Measurements from ENCODE around the gene SSBP2.
"Not testable (repeated sequence)": the region's sequence is repeated elsewhere in the genome, so short reads cannot be mapped to it uniquely, and the experiment has no call there.

SSBP2 gene

DNA sequence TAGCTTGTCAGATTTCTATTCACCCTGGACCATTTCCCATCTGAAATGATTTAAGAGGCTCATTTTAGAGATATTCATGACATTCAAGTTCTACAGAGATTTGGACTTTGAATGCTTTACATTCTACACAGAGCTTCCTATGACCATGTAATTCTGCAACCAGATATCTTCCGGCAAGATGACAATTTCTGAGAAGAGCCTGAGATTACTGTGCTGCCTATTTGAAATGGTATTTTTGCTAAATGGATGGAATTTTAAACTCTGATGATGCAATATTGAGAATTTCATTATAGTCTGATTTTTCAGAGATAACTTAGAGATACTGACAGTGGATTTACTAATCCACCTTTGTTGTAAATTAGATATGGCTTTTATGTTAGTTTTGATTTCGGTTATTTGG is 341.0 kb downstream of the SSBP2 start:
- H3K27ac Mint-ChIP-seq, result no peak overlapping the region
- H3K27me3 Mint-ChIP-seq (ENCODE audit: low read depth, poor library complexity), result no peaks in the 10 kb centered on the region
- TF ChIP-seq, protein P1, sequence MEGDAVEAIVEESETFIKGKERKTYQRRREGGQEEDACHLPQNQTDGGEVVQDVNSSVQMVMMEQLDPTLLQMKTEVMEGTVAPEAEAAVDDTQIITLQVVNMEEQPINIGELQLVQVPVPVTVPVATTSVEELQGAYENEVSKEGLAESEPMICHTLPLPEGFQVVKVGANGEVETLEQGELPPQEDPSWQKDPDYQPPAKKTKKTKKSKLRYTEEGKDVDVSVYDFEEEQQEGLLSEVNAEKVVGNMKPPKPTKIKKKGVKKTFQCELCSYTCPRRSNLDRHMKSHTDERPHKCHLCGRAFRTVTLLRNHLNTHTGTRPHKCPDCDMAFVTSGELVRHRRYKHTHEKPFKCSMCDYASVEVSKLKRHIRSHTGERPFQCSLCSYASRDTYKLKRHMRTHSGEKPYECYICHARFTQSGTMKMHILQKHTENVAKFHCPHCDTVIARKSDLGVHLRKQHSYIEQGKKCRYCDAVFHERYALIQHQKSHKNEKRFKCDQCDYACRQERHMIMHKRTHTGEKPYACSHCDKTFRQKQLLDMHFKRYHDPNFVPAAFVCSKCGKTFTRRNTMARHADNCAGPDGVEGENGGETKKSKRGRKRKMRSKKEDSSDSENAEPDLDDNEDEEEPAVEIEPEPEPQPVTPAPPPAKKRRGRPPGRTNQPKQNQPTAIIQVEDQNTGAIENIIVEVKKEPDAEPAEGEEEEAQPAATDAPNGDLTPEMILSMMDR (IDR thresholded peaks at IDR 0.05), result no peak
- no peaks in the 10 kb centered on the region for H3K36me3 Mint-ChIP-seq (ENCODE audit: low read depth)
- no peaks in the 10 kb centered on the region for H3K4me1 Mint-ChIP-seq
- DNase-seq, result no peak
- no peaks in the 10 kb centered on the region for H3K9me3 Mint-ChIP-seq
- no peak overlapping the region for H3K4me3 Mint-ChIP-seq

DNA sequence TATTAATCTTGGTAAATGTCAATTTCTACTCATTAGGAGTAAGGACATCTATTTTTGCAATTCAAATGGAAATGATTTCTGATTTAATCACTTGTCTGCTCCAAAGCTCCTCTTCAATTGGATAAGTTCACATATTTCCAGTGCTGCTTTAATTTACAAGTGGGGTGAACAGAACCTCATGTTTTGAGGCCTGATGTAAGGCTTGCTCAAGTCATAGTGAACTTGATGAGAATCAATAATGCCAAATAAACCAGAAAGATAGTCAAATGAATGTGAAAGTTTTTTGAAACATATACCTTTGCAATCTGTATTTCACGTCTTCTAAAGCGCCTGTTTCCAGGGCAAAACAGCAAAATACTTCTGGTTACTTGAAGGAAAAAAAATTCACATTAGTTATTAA is 341.5 kb downstream of the SSBP2 start:
- no peaks in the 10 kb centered on the region for H3K4me1 Mint-ChIP-seq
- H3K27me3 Mint-ChIP-seq (ENCODE audit: low read depth, poor library complexity), result no peaks in the 10 kb centered on the region
- no peak overlapping the region for H3K27ac Mint-ChIP-seq
- H3K36me3 Mint-ChIP-seq (ENCODE audit: low read depth), result no peaks in the 10 kb centered on the region
- H3K4me3 Mint-ChIP-seq, result no peak overlapping the region
- TF ChIP-seq, protein P1 (IDR thresholded peaks at IDR 0.05), result no peak
- no peaks in the 10 kb centered on the region for H3K9me3 Mint-ChIP-seq
- DNase-seq, result no peak

DNA sequence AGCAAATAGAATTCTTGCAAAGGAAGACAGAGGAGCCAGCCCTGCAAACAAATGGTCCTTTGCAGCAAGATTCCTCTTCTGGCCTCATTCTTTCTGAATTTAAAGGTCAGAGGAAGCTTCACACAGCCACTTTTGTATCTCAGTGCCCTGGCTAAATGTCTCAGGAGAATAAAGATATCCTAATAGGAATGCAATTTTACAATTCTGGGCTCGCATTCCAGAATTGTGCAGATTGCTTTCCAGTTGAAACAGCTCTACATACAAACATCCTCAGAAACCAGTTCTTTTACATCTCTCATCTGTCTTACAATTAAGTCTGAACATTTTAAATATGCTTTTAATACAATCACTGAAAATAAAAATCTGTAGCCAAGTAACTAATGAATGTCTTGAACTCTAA is 342.4 kb downstream of the SSBP2 start:
- DNase-seq, result no peak
- H3K36me3 Mint-ChIP-seq (ENCODE audit: low read depth), result no peaks in the 10 kb centered on the region
- H3K27ac Mint-ChIP-seq, result no peak overlapping the region
- H3K9me3 Mint-ChIP-seq, result no peaks in the 10 kb centered on the region
- no peaks in the 10 kb centered on the region for H3K4me1 Mint-ChIP-seq
- TF ChIP-seq, protein P1 (IDR thresholded peaks at IDR 0.05), result no peak
- H3K27me3 Mint-ChIP-seq (ENCODE audit: low read depth, poor library complexity), result no peaks in the 10 kb centered on the region
- H3K4me3 Mint-ChIP-seq, result no peak overlapping the region

DNA sequence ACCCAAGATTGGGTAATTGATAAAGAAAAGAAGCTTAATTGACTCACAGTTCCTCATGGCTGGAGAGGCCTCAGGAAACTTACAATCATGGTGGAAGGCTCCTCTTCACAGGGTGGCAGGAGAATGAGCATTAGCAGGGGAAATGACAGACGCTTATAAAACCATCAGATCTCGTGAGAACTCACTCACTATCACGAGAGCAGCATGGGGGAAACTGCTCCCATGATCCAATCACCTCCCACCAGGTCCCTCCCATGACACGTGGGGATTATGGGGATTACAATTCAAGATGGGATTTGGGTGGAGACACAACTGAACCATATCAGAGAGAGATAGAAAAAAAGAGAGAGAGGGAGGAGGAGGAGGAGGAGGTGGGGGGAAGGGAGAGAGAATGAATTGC is 343.1 kb downstream of the SSBP2 start:
- H3K27me3 Mint-ChIP-seq (ENCODE audit: low read depth, poor library complexity); H3K4me3 Mint-ChIP-seq; DNase-seq; H3K36me3 Mint-ChIP-seq (ENCODE audit: low read depth); H3K9me3 Mint-ChIP-seq; H3K4me1 Mint-ChIP-seq: not testable (repeated sequence)
- peak overlapping the region; percentile 77 for H3K27ac Mint-ChIP-seq

DNA sequence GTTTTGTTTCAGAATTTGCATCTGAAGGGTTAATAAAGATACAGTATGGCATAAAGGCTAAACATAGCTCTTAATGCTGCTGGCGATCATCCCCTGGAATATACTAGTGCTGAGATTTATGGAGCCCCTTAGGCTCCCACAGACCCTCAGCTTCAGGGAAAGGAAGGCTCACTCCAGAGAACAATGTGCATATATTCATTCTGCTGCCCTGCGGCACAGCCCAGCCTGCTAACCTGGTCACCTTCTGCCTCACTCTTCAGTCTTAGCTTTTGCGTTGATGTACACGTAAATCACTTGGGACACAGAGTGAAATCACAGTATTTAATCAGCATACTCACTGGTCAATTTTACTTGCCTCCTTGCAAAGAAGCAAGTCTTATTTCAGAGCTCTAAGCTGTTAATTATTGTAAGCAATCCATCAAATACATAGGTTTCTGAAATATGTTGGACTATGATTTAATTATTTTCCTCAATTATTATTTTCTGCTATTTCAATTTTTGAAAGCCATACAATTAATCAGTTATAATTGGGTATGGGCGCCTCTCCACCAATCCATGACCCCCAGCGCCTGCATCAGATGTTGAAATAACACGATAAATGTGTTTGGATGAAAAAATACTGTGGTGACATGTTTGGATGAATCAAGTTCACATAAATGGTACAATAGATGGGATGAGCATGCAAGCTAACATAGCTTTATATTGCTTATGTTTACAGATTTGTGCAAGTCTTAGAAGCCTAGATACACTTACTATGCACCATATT is 345.6 kb downstream of the SSBP2 start:
- Mint-ChIP-seq H3K4me3 (no peak overlapping the region), H3K36me3 (ENCODE audit: low read depth) (no peaks in the 10 kb centered on the region), H3K9me3 (no peaks in the 10 kb centered on the region), H3K27ac (no peak overlapping the region), H3K27me3 (ENCODE audit: low read depth, poor library complexity) (no peaks in the 10 kb centered on the region), H3K4me1 (no peaks in the 10 kb centered on the region)
- TF ChIP-seq, protein P1 (IDR thresholded peaks at IDR 0.05), result no peak
- DNase-seq, result no peak

DNA sequence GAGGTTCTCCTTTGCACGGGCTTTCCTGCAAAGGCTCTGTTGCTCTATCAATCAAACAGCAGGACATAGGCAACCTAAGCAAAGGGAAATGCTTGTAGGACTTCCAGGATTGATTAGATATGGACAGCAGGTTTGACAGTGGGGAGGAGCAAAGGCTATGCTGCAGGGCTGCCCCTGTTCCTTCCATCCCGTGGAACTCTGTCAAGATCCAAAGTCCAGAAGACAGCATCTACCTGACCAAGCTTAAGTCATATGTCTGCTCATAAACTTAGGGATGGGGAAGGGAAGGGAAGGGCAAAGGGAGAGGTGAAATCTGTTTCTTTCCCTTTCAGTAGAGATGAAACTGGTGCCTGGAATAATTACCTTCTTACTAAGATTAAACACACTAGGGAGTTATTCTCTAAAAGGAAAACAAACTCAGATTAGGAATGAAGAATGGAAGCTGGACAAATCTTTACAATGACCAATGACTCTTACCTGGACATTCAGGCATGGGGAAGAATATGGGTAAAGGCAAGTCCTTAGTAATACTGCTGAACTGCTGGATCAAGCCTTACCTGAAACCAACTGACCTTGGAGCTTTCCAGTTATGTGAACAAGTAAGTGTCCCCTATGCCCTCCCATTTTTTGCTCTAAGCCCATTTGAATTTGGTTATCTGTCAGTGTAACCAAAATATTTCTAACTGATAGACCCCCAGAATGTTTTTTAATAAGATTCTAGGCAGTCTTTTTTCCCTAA is 348.5 kb downstream of the SSBP2 start:
- Mint-ChIP-seq H3K9me3 (no peaks in the 10 kb centered on the region), H3K4me3 (no peak overlapping the region), H3K27me3 (ENCODE audit: low read depth, poor library complexity) (no peaks in the 10 kb centered on the region), H3K27ac (no peak overlapping the region), H3K36me3 (ENCODE audit: low read depth) (no peaks in the 10 kb centered on the region), H3K4me1 (no peaks in the 10 kb centered on the region)
- DNase-seq, result no peak
- TF ChIP-seq, protein P1 (IDR thresholded peaks at IDR 0.05), result no peak

All from nephron progenitor cell (in vitro differentiated cells).